Measurements from ENCODE around the gene NPIPB8.
A peak's percentile ranks its signal among the peaks of the same experiment; 100 is the strongest.
"Not testable (repeated sequence)": the region's sequence is repeated elsewhere in the genome, so short reads cannot be mapped to it uniquely, and the experiment has no call there.

NPIPB8 gene

DNA sequence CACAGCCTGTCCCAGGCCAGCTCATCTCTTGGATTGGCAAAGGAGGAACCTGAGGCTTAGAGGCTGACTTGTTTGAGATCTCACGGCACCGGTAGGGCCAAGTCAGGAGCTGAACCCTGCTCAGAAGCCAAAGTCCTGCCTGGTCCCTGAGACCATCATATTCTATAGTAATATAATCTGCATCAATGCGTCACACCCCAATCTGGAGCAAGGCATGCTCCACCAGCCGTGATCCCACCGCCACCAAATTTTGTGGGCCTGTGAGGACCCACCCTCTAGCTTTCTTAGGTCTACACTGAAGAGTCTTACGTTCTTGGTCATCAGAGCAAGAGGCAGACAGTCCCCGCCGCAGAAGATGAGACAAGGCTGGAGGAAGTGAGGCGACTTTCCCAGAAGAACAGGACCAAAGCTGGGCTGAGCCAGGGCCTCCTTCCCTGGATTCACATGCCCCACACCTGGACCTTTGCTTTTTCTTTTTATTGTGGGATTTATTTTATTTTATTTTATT is 30.7 kb upstream of the NPIPB8 start:
- no peak for DNase-seq

DNA sequence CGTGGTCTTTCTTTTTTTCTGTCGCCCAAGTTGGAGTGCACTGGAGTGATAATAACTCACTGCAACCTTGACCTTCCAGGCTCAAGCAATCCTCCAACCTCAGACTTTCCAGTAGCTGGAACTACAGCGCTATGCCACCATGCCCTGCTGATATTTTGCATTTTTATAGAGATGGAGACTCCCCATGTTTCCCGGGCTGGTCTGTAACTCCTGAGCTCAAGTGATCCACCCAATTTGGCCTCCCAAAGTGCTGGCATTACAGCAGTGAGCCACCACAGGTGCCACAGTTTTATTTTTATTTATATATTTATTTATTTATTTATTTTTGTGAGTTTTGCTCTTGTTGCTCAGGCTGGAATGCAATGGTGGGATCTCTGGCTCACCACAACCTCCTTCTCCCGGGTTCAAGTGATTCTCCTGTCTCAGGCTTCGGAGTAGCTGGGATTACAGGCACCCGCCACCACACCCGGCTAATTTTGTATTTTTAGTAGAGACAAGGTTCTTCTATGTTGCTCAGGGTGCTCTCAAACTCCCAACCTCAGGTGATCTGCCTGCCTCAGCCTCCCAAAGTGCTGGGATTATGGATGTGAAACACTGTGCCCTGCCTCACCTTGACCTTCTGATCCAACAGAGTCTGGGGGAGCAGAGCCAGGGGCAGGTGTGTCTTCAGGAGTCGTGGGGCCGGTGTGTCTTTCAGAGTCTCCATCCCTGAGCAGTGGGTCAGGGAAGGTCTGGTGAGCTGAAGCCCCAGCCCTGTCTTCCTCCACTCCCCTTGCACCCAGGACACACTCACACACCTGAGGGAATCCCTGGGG is 30.0 kb upstream of the NPIPB8 start:
- not testable (repeated sequence) for DNase-seq

DNA sequence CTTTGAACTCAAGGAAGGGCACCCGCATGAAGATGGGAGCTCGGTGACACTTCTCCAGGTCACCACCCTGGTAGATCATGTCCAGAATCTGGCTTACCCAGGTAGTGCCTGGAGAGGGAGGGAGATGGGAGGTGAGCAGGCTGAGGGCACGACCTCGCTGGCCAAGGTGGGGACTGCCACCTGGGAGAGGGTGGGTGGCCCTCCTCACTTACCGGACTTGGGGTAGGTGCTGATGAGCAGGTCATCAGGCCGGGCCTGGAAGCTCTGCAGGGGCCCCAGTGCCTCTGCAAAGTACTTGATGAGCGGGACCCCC is 29.4 kb upstream of the NPIPB8 start:
- DNase-seq = not testable (repeated sequence)

DNA sequence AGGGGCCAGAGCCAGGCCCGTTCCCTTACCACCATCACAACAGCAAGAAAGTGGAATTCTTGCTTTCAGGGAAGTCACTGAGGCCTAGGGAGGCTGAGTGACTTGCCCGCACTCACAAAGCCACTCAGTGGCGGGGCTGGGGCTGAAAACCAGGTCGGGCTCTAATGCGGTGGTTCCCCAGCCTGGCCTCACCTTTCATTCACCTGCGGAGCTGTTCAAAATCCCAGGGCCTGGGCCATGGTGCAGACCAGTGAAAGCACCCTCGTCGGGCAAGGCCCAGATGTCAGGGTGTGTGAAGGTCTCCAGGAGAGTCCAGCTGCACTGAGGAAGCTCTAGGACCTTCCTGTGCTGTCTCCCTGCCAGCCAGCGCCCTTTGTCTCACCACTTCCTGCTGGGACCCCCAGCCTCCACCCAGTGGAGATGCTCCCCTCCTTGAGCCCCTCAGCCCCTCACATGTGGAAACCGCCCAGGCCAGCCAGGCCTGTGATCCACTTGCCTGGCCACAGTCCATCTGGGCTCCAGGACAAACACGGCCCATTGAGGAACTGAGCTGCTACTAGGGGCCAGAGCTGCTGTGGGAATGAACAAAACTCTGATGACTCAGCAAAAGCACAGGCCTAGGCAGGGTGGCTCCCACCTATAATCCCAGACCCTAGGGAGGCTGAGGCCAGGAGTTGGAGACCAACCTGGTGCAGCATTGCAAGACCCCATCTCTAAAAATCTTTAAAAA is 28.8 kb upstream of the NPIPB8 start:
- not testable (repeated sequence) for DNase-seq

DNA sequence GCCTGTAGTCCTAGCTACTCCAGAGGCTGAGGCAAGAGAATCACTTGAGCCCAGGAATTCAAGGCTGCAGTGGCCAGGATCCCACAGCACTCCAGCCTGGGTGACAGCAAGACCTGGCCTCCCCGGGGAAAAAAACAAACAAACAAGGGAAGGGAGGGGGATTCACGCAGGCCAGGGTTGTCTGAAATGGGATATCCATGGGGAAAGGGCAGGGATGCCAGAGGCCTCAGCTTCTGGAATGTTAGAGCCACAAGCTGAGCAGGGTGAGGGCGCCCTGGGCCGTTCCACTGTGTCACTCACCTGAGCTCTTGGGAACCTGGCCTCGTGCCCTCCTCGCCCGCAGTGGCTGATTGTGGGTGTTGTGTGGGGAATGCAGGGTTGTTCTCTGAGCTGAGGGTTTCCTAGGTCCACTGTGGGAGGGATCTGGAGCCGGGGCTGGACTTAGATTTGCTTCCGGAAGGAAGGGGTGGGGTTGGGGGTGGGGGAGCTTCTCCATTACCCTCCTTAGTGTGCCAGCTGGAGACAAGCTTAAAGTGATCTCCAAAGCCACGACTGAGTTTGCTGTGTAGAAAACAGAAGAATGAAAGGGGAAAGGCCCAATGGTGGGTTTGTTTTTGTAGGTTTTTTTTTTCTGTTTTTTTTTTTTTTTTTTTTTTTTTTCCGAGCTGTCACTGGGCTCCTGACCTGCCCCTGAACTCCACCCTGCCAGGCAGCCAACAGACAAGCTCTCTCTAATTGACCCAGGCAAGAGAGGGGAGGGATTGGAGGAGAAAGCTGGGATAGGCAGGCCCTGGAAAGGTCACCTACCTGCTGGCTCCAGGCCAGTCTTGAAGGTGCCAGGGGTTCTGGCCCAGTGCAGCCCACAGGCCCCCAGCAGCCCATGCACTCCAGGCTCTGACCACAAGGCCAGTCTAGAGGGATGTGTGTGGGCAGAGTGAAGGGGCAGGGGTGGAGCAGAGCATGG is 28.0 kb upstream of the NPIPB8 start, which contains the start of gene SULT1A1:
TSS of gene SULT1A1 (minus strand) at position 414 of the 964 bp plus-strand sequence. CDS start 1,189 bp downstream, outside the sequence.
- DNase-seq = no peak

DNA sequence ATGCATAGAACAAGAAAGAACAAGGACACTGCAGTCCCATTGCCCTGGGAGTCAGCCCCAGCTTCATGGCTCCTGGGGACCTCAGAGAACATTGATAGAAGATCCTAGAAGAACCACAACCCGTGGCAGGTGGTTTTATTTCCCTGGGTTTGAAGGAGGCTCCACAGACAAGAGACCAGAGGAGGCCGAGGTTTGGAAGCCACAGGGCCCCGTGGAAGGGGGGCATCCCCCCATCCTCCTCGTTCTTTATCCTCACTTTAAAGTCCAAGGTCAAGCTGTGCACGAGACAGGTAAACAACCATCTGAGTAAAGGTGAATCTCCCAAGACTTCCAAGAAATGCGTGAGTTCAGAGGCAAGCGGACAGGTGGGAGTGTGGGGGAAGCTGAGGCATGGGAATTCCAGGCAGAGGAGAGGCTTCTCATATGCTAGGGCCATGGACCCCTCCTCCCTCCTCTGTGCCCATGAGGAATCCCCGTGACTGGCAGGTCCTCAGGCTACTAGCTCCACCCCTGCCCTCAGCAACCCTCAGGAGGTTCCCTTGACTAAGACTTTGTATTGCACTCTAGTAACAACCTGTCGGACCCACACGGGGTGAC is 27.2 kb upstream of the NPIPB8 start:
- no peak for DNase-seq

DNA sequence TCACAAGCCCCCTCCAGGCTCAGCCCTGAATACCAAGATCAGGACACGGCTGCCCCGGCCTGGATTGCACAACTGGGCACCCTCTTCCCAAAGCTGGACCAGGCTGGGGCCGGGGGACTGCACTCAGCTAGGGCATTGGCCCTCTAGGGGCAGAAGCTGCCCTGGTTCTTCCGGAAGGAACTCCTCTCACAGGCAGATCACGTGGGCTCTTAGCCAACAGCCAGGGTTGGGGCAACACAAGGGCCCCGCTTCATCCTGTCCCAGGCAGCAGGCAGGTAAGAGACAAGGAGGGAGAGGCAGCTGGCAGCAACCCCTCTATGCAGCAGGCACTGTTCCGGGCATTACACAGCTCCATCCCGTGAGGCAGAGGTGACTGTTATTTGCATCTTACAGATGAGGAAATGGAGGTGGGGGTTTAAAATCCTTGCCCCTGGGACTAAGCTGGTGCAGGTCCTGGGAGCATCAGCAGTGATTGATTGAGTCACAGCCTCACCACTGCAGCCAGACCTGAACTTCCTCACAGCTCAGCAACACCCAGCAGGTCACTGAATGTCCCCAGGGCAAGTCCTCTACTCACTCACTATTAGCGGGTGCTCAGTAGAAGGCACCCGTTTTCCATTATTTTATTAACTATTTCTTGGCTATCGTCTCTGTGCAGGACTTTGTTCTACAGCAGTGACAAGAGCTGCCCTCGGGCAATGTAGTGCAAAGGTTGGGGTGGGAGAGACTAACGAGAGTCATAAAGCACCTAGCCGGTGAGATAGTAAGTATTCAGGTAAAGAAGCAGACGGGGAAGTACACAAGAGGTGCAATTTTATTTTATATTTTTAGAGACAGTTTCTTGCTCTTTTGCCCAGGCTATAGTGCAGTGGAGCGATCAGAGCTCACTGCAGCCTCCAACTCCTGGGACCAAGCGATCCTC is 25.2 kb upstream of the NPIPB8 start:
- DNase-seq = not testable (repeated sequence)

DNA sequence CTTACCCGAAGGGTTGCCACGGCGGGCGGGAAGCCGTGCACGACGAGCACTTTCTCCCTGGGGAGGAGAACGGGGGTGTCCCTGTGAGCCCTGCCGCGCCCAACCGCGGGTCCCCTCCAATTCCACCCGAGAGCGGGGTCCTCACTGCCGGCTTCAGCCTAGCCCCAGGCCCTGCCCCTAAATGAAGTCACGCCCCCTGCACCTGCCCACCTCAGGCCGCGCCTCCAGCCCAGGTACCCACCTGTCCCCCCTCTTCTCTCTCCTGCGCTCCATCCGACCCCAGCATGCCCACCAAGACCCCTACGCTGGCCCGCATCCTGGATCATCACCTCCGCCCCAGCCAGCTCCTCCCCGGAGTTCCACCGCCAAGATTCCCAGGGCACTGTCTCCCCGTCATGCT is 24.0 kb upstream of the NPIPB8 start:
- not testable (repeated sequence) for DNase-seq

DNA sequence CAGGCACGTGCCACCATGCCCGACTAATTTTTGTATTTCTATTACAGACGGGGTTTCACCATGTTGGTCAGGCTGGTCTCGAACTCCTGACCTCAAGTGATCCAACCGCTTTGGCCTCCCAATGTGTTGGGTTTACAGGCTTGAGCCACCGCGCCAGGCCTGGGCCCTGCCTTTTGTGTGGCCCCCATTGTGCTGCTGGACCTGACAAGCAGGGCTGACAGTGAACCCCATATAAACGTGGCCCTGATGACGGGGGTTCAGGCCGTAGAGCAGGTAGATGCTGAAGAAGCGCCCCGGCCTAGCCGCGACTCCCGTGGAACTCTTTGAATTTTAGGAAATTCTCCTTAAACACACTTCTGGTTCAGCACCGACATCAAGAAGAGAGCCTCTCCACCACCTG is 23.3 kb upstream of the NPIPB8 start:
- DNase-seq = not testable (repeated sequence)

DNA sequence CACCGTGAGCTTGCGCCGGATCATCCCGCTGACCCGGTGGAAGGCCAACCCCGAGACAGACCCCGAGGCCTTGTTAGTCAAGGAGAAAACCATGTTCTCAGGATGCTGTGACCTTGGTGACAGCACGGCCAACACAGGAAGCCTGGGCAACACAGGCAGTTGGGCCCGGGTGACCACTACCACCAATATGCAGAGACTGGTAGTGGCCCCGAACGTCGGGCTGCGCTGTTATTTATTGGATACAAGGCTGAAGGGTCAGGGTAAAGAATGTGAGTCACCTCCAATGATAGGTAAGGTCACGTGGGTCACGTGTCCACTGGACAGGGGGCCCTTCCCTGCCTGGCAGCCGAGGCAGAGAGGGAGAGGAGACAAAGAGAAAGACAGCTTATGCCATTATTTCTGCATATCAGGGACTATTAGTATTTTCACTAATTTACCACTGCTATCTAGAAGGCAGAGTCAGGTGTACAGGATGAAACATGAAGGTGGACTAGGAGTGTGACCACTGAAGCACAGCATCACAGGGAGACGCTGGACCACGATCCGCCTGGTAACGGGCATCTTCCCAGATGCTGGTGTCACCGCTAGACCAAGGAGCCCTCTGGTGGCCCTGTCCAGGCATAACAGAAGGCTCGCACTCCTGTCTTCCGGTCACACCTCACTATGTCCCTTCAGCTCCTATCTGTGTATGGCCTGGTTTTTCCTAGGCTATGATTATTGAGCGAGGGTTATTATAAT is 22.2 kb upstream of the NPIPB8 start:
- peak; percentile 35 for DNase-seq

DNA sequence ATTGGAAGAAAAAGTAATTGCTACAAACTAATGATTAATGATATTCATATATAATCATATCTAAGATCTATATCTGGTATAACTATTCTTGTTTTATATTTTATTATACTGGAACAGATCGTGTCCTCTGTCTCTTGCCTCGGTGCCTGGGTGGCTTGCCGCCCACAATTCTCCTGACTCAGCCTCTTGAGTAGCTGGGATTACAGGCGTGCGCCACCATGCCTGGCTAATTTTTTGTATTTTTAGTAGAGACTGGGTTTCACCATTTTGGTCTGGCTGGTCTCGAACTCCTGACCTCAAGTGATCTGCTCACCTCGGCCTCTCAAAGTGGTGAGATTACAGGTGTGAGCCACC is 21.7 kb upstream of the NPIPB8 start:
- DNase-seq = not testable (repeated sequence)

DNA sequence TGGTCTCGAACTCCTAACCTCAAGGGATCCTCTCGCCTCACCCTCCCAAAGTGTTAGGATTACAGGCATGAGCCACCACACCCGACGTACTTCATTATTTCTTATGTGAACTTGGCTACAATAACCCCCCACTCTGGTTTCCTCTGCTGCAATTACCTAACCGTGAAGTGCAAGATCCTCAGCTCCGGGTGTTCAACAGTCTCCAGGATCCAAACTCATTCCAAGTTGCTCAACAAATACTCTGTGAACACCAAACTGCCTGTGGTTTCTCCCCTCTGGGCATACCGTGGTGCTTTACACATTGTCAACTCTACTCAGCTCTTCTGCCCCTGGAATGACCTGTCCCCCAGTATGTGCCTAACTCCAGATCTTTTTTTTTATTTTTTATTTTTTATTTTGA is 21.2 kb upstream of the NPIPB8 start:
- no peak for DNase-seq

DNA sequence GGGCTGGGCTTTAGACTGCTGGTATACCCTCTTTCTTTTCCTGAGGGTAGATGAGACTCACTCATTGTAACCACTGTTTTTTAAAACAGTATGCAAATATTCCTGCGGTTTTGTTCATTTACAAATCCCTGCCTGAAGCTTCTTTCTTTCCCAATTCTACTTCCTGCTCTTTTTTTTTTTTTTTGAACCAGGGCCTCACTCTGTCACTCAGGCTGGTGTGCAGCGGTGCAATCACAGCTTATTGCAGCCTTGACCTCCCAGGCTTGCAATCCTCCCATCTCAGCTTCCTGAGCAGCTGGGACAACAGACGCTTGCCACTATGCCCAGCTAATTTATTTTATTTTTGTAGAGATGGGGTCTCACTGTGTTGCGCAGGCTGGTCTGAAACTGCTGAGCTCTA is 20.0 kb upstream of the NPIPB8 start:
- DNase-seq = no peak

DNA sequence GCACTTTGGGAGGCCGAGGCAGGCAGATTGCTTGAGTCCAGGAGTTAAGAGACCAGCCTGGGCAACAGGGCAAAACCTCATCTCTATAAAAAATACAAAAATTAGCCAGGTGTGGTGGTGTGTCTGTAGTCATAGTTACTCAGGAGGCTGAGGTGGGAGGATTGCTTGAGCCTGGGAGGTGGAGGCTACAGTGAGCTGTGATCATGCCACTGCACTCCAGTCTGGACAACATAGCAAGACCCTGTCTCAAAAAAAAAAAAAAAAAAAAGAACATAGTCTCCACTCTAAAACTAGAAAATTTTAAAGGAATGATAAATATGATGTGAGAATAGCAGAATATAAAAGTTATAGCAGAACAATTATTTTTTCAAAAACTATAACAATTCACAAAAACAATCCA is 17.5 kb upstream of the NPIPB8 start:
- not testable (repeated sequence) for DNase-seq

DNA sequence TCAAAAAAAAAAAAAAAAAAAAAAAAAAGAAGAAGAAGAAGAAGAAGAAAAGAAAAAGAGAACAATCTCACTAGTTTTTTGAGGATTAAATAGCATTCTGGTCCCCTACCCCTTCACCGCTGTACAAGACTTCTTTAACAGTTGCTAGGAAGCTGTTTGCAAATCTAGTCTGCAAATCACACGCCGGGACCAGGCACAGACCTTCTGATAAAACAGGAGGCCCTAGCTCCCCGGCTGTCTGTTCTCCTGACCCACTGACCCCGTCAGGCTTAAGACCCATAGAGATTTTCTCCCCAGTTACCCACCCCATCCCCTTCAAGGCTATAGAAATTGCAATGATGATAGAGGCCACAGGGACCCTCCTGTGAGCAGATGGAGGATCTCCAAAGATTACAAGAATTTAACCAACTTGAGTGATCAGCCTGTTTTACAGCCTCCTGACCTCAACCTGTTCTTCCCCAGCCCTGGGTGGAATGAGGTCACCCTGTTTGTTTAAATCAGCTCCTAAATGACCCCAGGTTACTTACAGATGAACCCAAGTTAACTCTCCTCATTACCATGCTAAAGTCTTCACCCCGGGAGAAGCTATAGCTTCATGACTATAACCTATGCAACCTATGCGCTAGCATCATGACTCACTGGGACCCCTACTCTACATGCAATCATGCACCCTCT is 16.2 kb upstream of the NPIPB8 start:
- no peak for DNase-seq

DNA sequence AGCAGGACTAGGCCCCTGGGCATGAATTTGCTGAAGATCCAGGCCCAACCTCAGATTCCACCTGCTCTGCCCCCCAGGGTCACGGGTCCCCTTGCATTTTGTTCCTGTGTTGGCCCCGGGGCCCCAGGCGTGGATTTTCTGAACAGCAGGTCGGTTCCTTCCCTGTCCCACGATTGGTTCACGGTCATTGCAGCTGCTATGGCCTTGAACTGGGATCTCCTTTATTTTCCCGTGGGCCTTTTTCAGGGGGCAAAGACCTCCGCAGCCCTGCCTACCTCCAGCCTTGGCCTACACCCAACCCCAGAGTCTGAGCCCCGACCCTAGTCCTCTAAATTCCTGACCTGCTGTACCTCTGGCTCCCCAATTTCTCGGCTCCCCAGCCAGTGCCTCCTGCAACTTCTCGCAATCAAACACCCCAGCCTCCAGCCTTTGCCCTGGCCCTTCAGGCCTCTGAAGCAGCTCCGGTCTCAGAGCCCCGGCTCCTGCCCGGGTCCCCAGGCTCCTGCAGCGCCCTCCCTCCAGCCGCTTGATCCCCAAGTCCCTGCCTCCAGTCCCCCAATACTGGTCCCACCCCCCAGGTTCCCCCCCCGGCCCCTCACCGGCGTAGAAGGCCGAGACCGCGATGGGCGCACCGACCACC is 15.2 kb upstream of the NPIPB8 start:
- not testable (repeated sequence) for DNase-seq

DNA sequence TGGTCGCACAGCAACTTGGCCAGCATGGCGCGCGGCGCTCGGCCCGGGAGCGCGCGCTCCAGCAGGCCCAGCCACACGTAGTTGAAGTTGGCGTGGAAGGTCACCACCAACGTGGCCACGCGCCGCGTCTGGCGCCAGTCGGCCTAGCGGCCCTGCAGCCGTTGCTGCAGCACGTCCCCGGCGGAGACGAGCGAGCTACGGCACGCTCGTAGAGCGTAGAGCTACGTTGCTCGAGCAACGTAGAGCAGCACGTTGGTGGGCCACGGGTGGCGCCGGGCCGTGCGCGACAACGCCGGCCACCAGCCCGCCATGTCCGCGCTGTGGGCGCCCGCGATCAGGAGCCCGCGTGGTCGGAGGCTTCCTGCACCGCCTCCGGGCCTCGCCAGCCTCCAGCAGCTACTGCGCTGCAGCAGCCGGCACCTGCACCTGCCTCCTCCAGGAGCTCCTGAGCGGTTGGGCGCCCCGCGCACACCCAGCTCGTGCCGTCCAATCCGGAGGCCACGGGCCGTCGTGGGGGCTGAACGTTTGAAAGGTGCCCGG is 14.6 kb upstream of the NPIPB8 start:
- peak; percentile 81 for DNase-seq

DNA sequence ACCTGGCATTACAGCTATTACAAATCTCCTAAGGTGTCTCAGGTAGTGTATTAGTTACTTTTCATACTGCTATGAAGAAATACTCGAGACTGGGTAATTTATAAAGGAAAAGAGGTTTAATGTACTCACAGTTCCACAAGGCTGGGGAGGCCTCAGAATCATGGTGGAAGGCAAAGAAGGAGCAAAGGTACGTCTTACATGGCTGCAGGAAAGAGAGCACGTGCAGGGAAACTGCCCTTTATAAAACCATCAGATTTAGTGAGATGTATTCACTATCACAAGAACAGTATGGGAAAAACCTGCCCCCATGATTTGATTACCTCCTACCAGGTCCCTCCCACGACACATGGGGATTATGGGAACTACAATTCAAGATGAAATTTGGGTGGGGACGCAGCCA is 7.0 kb upstream of the NPIPB8 start:
- DNase-seq = not testable (repeated sequence)

All from activated CD4-positive, alpha-beta T cell treated with anti-CD3 and anti-CD28 coated beads, Interleukin-10, Interleukin-2, amounts not matched to agents 100 ng/mL and 50 ng/mL, durations not matched to agents 16 hours and 8 hours (primary cell).